K562 treated with DMSO at 1 percent for 48 hours (cell line): ENCODE data around the gene SHC4. TPM values are rescaled to one million over a fixed set of nuclear protein-coding genes. Genes with fewer than 3 reads are reported as not detected.

Experiments
- total RNA-seq: library from RNA; unstranded; fragments of 300-600 nt; gene quantifications from 2 replicates; pipeline ENCODE4 v1.2.3, GENCODE V29; 2022; ENCODE audit warnings: low replicate concordance; ENCODE audit errors: extremely low read depth

The SHC4 gene
- not detected in 2 replicates for total RNA-seq

DNA sequence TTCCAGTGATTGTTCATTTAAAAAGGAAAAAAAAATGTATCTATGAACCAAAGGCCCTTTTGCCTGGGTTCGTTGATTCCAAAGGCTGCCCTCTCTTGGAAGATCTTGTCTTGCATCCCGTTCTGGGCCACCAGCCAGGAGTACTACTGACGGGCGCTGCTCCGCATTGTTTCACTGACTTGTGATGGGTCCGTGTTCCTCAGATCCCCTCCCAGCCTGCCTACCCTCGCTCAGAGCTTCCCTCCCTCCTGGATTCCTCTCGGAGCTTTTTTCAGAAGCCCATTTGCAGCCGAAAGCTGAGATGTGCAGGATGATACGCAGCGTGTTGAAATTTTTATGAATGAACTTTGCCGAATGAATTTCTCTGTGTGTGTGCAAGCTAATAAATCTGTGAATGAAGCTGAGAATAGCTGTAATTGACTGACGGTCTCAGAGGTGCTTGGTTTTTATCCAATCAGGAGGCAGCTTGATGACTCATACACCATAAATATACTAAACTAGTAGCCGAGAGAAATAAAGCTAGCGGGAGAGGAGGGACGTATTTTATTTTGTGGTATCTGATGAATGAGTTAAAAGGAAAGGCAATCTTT is at the start of gene SHC4:
Gene SHC4, minus strand, starts transcription at position 396 of the 590 bp plus-strand sequence. CDS start 904 bp downstream, outside the sequence.

GRCh38 chr15:48877630-48878595 is 85.8 kb downstream of the SHC4 start, which contains the start of gene EID1:
Gene EID1 (plus strand): TSS chr15:48878134. CDS start chr15:48878177, 43 bp downstream.

DNA sequence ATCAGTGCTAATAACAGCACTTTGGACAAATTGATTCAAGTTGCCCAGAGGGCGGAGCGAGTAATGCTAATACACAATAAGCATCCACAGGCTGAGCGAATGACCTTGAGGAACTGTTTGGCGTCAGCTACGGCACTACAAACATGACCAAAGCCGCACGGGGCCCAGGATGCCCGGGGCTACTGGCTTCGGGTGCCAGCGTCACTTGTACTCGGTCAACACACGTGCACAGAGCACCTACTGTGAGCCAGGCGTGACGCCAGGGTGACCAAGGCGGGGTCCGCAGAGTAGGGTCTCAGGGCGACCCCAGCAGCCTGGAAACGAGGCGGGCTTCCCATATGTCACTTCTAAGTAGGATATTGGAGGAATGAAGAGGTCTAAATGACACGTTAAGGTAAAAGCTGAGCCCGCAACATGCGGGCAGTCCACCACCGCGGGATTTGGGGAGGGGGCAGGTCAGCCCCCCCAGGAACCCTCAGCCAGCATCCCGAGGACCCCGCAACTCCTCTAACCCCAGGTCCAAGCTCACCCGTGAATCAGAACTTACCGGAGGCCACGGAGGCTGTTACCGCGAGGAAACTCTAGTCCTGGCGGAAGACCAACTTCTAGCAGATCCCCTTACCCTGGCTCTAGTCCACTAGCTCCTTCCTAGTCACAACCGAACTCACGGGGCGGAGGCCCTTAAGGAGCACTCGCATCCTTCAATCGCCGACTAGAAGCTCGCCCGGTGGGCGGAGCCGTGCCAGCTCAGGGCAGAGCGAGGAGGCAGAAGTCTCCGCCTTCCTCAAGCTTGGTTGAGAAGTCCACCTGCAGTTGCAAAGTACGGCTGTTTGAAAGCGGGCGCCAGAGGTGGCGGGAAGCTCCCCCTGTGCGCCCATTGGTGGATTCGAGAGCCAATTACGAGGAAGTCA is 153.1 kb downstream of the SHC4 start, which contains the start of gene CEP152:
Gene CEP152, minus strand, starts transcription at position 656 of the 911 bp plus-strand sequence. CDS start 5,420 bp downstream, outside the sequence.

Other genes with a start within 250 kb of the SHC4 start
- gene CEP152, start 152.8 kb downstream of the SHC4 start, total RNA-seq, result not detected in 2 replicates
- not detected in 2 replicates for gene EID1, start 85.8 kb downstream of the SHC4 start, total RNA-seq
- not detected in 2 replicates for gene SECISBP2L, start 82.5 kb upstream of the SHC4 start, total RNA-seq
- gene COPS2, start 191.7 kb upstream of the SHC4 start, total RNA-seq, result not detected in 2 replicates
- not detected in 2 replicates for gene GALK2, start 206.3 kb upstream of the SHC4 start, total RNA-seq